Measurements from ENCODE around the gene FHL1.
"Not testable (repeated sequence)": the region's sequence is repeated elsewhere in the genome, so short reads cannot be mapped to it uniquely, and the experiment has no call there.

Gene FHL1

GRCh38 chrX:136211766-136212556 is 64.6 kb downstream of the FHL1 start:
- no peak for DNase-seq

GRCh38 chrX:136212557-136213111 is 65.3 kb downstream of the FHL1 start:
- DNase-seq: no peak

- DNase-seq: no peak
These were observed 67.2 kb downstream of the FHL1 start for GRCh38 chrX:136214551-136214950.

- no peak for DNase-seq
These were observed 68.2 kb downstream of the FHL1 start for GRCh38 chrX:136215559-136215958.

- DNase-seq: no peak
These were observed 72.6 kb downstream of the FHL1 start for GRCh38 chrX:136219893-136220292.

GRCh38 chrX:136220540-136220939 is 73.2 kb downstream of the FHL1 start:
- DNase-seq: no peak

GRCh38 chrX:136220951-136221350 is 73.6 kb downstream of the FHL1 start:
- DNase-seq: no peak

GRCh38 chrX:136221851-136222513 is 74.6 kb downstream of the FHL1 start:
- DNase-seq: no peak

- DNase-seq: no peak
These were observed 79.7 kb downstream of the FHL1 start for GRCh38 chrX:136227074-136227473.

GRCh38 chrX:136227948-136228838 is 80.9 kb downstream of the FHL1 start:
- DNase-seq: no peak

DNA sequence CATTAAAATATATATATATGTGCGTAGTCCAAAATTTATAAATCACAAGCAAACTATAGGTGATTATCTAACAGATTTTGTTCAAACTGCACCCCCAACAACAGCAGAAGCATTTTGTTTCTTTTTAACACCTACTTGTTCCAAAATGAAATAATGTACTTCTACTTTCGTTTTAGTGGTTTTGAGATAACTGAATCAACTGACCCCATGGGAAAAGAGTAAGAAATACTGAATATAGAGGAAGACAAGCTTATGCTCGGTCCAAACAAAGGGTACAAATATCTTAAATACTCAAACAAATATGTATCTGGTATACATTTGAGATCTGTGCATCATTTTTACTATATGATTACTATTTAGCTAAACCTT is 81.5 kb downstream of the FHL1 start:
- DNase-seq: no peak

- DNase-seq: no peak
These were observed 89.7 kb downstream of the FHL1 start for GRCh38 chrX:136237074-136237473.

GRCh38 chrX:136237849-136238248 is 90.5 kb downstream of the FHL1 start:
- not testable (repeated sequence) for DNase-seq

DNA sequence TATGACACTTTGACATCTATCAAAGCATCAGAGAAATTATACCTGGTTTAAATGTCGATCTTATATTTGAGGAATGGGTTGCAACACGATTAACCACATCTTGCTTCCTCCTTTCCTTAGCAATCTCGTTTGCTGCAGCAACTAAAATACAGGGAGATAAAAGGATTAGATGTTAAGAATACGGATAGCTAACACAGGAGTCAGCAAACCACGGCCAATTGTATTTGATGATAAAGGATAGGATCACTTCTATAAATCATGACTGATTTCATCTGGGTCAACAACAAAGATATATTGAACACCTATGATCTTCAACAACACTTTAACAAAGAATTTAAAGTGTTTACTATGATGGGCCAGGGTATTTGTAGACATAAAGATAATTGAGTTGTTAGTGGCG is 98.9 kb downstream of the FHL1 start:
- DNase-seq: no peak

- peak; percentile 57 for DNase-seq
These were observed 103.1 kb downstream of the FHL1 start for GRCh38 chrX:136250191-136251040.

- DNase-seq: peak; percentile 75
These were observed 104.0 kb downstream of the FHL1 start, which contains the start of gene MAP7D3 for GRCh38 chrX:136251041-136251991. TSS of gene MAP7D3 (minus strand) at chrX:136251400. CDS start at chrX:136251358, 42 bp downstream.

- no peak for DNase-seq
These were observed 108.2 kb downstream of the FHL1 start for GRCh38 chrX:136255541-136255940.

- DNase-seq: no peak
These were observed 108.7 kb downstream of the FHL1 start for GRCh38 chrX:136256026-136256425.

DNA sequence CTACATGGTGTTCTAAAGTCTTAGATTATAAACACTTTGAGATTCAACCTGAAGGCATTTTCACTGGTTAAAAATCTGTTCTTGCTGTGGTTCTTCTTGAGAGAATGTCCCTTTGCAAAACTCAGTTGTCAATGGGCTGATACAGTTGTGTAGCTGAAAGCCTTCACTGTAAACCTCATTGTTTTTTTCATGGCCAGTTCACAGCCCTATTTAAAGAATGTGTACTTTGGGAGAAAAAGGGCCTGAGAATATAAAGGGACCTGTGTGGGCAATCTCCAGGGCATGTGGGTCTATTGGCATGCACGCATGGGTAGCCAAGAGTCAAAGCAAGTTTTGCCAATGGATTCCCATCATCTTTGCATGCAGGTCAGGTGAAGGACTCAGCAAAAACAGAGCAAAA is 111.6 kb downstream of the FHL1 start:
- DNase-seq: no peak

DNA sequence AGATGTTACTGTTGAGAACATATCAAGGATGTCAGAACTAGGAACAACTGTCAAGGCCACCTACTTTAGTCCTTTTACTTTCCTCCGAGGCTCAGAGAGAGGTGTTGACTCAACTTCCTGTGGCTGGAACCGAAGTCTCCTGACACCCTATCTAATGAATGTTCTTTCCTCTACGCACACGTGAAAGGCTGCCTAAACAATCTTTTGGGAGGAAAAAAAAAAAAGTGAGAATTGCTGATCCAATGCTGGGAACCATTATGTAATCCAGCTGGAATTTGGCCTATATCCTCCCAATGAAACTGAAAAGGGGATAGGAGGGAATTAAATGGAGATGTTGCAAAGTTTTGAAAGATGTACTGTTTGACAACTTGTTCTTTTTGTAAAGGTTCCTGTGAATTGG is 112.2 kb downstream of the FHL1 start:
- DNase-seq: peak; percentile 15

DNA sequence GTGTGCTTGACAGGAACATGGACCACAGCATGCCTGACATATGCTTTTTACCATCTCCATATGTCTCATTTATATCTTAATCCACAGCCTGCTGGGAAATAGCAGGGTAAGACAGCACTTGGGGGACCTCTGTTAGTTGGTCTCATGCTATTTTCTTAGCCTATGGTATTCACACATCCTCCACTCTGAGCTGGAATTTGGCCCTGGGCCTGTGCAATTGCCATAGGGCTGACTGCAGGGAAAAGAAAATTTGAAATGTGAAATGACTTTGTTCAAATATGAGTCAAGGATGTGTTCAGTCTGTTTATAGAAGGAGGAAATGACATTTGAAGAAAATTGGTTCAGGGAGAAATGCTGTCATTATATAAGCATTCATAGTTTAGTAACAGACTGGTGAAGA is 113.4 kb downstream of the FHL1 start:
- DNase-seq: no peak
